HG03060 (cell line): ENCODE results near the gene TUBB6.
A peak's percentile ranks its signal among the peaks of the same experiment; 100 is the strongest.

Experiments used
- ATAC-seq: cut with Tn5 transposase; IDR thresholded peaks from one replicate; pipeline ENCODE4 v1.9.1; 2021; ENCODE audit warnings: low read depth, moderate number of reproducible peaks; ENCODE audit not compliant: unreplicated experiment

The TUBB6 gene

DNA sequence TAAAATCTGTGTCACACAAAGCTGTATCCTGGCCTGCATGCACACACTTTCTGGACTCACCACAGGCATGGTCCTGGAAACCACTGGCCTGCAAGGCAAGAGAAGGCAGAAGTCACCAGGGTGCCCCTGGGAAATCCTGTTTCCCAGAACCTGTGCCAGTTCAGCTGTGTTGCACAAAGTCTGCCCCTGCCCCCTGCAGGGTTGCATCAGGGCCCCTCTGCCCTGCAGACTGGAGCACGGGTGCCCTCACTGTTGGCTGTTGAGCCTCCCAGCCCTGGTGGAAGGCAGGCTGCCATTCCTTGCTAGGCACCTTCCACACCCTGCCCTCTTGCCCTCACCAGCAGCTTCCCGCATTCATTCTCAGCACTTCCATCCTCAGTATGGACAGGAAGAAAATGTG, 18.0 kb upstream of the TUBB6 start:
- no peak for ATAC-seq

DNA sequence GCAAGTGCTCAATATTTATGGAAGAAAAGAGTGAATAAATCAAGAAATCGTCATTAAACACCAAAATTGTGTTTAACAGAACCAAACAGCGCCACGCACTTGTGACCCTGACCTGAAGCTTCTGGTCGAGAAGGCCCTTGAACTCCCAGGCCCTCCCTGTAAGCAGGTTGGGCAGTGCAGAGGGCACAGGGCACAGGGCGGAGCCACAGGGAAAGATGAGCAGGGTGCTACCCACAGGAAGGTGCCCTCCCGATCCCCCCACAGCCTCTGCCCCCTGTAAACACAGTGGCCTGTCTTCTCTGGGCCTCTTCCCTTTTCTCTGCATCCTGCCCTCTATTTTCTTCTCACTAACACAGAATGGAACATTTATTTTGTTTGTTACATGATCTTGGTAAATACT, 16.9 kb upstream of the TUBB6 start:
- no peak for ATAC-seq

GRCh38 chr18:12291690-12292089, 16.4 kb upstream of the TUBB6 start:
- no peak for ATAC-seq

GRCh38 chr18:12293831-12294230, 14.2 kb upstream of the TUBB6 start:
- ATAC-seq = no peak

DNA sequence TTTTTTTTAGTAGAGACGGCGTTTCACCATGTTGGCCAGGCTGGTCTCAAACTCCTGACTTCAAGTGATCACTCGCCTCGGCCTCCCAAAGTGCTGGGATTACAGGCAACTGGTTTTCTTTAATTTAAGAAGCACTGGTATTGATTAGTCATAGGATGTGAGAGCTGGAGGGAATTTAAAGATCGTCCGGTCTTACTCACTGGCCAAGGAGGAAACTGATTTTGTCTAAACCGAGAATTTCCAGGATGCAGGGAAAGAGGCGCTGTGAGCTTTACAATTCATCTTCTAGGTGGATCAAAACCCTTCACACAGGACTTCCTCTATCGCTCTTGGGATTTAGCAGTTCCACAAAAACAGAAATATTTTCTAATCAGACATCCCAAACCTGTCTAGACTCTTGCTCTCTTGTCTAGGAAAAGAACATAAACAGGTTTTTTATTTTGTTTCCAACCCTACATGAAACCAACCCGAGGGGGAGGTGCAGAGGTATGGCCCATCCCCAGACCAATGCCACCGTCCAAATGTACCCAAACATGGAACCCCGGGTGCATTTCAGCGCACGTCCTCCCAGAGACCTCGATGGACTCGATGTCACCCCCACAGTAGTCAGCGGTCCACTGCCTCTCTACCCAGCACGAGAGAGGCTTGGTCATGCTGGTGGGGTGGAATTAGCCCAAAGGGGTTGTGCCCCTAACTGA, 12.5 kb upstream of the TUBB6 start:
- ATAC-seq = no peak

DNA sequence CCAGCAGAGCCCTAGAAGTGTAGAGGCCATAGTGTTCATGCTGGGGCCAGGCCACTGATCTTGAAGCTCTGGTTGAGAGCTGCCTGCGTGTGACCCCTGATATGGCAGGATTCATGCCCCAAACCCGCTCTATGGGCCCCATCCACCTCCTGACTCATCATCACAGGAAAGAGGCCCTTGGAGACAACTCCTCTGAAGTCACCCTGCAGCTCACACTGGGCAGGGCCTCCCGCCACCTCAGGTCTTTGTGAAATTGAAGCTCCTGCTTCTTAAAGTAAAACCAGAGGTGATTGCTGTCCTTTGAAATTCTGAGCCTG, 12.0 kb upstream of the TUBB6 start:
- no peak for ATAC-seq

GRCh38 chr18:12296457-12296856, 11.6 kb upstream of the TUBB6 start:
- no peak for ATAC-seq

DNA sequence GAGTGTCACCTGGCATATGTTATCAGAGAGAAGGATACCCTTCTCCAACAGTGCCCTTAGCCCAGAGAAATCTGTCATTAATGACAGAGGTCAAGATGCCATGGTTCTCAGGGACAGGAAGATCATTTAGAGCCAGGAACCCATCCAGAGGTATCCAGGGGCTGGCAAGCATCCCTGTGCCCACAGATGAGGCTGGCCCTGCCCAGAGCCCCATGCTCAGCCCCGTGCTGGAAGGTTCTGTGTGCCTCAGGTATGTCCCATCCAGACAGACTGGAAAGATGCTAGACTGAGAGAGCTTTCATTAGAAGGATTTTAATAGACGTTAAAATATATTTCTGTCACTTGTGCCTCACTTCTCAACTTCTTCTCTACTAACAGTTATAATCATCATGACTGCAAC, 8.2 kb upstream of the TUBB6 start:
- ATAC-seq = no peak

DNA sequence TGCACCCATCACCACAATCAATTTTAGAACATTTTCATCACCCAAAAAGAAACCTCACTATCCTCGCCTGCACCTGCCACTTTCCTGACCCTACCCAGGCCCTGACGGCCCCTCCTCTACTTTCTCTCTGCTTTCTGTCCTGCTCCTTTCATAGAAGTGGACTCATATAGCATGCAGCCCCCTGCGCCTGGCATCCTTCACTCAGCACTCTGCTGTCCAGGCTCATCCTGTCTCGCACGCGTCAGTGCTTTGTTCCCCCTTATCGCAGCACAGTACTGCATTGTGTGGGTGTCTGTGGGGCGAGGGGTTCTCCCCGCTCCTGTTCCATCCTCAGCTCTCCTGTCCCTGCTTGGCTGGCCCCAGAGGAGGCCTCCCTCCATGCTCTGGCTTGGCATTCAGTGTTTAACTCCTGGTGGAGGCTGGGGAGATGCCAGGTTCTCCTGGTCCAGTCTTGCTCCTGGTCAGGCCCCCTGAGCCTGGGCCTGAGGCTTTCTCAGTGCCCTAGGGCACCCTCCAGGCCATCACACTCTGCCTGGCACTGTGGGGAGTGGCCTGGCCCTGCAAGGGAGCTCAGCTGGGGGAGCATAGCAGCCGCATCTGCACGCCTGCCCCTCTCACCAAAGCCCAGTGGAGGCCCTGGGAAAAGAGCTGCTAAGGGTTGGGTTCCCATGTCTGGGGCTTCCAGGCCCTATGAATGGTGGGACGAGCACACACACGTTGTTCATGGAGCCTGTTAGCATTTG, 6.6 kb upstream of the TUBB6 start:
- no peak for ATAC-seq

DNA sequence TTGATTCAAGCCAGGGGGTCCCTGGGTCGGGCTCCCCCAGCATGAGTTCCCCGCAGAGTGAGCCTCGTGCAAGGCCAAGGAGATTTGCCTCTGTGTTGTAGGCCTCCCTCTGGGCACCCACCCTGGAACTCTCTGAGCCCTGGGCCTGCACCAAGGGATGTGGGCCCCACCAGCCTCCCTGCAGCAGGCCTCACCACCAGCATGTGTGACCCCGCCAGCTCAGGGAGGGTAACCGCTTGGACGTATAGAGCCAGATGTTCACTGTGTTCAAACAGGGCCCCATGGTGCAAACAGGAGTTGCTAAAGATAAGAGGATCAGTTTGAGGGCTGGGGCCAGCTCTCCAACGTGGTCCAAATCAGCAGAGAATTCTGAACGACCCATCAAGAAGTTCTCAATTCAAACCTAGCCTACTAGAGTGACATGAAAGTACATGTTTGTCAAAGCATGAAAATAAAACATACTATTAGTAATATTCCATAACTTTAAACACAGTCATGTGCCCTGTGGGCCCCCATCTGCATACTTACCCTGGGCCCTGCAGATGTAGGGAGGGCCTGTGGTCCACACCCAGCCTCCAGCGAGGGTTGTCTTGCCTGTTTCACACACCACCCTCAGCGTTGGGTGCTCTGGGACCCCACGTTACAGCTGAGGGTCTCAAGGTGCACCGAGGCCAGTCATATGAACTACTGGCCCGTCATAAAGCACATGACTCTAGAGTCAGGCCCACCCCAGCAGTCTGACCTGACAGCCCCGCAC, 5.5 kb upstream of the TUBB6 start:
- ATAC-seq = no peak

- ATAC-seq = no peak
Measured at GRCh38 chr18:12304351-12305210, 3.5 kb upstream of the TUBB6 start.

DNA sequence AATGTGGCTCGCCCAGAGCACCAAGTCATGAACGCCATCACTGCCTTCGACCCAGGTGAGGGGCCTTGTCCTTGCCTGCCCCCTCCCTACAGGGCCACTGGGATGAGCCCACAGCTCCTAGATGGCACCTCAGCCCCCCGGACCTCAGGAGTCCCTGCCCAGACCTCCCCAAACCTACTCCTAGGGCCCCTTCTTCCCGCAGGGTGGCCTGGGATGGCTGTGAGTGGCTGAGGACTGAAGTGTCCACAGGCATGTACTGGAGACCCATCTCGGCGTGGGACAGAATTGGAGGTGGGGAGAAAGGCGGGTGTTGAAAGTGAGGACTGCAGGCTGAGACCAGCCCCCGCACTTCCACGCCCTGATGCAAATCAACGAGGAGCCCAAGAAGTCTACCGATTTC, 2.8 kb upstream of the TUBB6 start:
- no peak for ATAC-seq

GRCh38 chr18:12305930-12306629, 2.0 kb upstream of the TUBB6 start:
- ATAC-seq = no peak

- no peak for ATAC-seq
Measured at GRCh38 chr18:12306752-12307700, 1.0 kb upstream of the TUBB6 start.

DNA sequence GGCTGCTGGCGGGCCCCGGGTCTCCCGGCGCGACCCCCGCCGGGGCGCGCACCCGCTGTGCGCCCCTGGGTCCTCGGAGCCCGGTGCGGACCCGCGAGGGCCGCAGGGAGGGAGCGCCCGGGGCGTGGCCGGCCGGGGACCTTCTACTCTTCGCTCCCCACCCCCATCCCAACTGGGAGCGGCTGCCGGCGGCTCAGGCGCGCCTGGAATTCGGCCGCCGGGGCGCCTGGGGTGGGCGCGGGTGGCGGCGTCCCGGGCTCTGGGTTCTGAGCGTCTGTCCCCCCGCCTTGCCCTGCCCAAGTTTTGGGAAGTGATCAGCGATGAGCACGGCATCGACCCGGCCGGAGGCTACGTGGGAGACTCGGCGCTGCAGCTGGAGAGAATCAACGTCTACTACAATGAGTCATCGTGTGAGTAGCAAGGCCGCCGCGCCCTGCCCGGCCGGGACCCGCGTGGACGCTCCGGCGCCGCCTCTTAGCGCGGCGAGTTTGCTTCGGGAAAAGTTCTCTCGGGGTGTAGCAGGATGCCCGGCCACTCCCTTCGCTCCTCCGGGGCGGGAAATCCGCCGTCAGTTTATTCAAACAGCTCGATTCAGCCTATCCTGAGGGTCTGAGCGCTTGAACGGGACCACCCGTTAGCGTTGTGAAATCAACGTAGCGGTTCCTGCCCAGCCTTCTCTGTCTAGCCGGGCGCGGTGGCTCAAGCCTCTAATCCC, 502 bp downstream of the TUBB6 start:
- peak; percentile 56 for ATAC-seq

DNA sequence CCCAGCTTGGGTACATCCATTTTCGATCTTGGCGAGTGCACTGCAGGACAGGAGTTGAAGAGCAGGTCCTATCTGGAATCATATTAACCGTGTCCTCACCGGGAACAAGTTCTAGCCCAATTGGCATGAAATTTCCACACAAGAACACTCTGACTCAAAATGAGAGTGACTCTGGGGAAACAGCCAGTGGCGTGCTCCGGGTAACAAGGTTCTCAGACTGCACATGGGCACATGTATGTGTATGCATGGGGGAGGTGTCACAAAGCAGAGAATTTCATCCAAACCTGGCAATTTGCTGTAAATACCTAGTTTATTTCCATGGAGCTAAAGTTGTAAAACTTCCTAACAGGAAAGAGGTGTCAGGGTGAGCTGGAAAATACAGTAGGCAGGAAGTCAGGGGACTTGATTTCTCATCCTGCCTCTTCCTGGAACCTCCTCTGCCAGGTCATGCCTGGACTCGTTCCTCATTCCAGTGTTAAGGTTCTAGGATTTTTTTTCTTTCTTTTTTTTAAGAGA, 1.7 kb downstream of the TUBB6 start:
- no peak for ATAC-seq

GRCh38 chr18:12310762-12311161, 2.7 kb downstream of the TUBB6 start:
- no peak for ATAC-seq

GRCh38 chr18:12312976-12313375, 4.9 kb downstream of the TUBB6 start:
- ATAC-seq = no peak
